ENCODE data around the gene GNAZ. TPM values are rescaled to one million over a fixed set of nuclear protein-coding genes. Genes with fewer than 3 reads are reported as not detected.

Gene GNAZ
- total and polyA plus RNA-seq, 2 donors (not counting 1 experiment from before 2014, with no cell fraction given) = 2.8 to 9.1 TPM

- CTCF ChIA-PET = interaction anchor here (1.2 kb wide), 1 partner anchor 57 kb away, joined by 3 read pairs; no protein-coding TSS in a partner anchor
- peaks cover 0 to 6% (median 0%) of the 10 kb centered on the region in 4 experiments for H3K27me3 ChIP-seq (replicated peaks in 1 of 4; ENCODE audit: control extremely low read depth in 1 of 4, control insufficient read depth in 3 of 4, insufficient read depth in 4 of 4, low read length in 3 of 4)
- no peak overlapping the region for H3K9ac ChIP-seq (ENCODE audit: low read length)
- WGBS (ENCODE audit: insufficient coverage) = 91% methylated on average over 9 of the region's 11 CpGs
- no peaks in the 10 kb centered on the region for H4K20me1 ChIP-seq (ENCODE audit: control insufficient read depth, insufficient read depth, low read length, poor library complexity, severe bottlenecking)
- Mint-ChIP-seq H3K27ac (peak overlapping the region; percentile 61), H3K4me3 (peak overlapping the region; percentile 37), H3K27me3 (no peaks in the 10 kb centered on the region), H3K4me1 (peaks cover 33% of the 10 kb centered on the region), H3K9me3 (ENCODE audit: insufficient read depth) (no peaks in the 10 kb centered on the region)
- H3K4me2 ChIP-seq (replicated peaks; ENCODE audit: low read depth, low read length, poor library complexity, severe bottlenecking) = no peak overlapping the region
- intact Hi-C loops (cut with micrococcal nuclease) = loop anchor here (5.0 kb wide), 2 partner anchors 70 to 1485 kb away; partner anchors contain the start of genes GUCD1, RSPH14 and SNRPD3
- no peaks in the 10 kb centered on the region for H3K36me3 ChIP-seq (replicated peaks in 1 of 2; ENCODE audit: control extremely low read depth in 1 of 2, control insufficient read depth in 1 of 2, extremely low read depth in 1 of 2, insufficient read depth in 2 of 2, low read length in 1 of 2)
- H3K4me3 ChIP-seq (ENCODE audit: control extremely low read depth in 1 of 5, extremely low read depth in 1 of 5, insufficient read depth in 1 of 5, low read depth in 2 of 5, low read length in 4 of 5) = no peak overlapping the region
- H3K27ac ChIP-seq (ENCODE audit: low read length in 2 of 2) = no peak overlapping the region
- H3K9me3 ChIP-seq (ENCODE audit: control extremely low read depth in 1 of 3, control insufficient read depth in 2 of 3, insufficient read depth in 1 of 3, low read length in 2 of 3) = no peaks in the 10 kb centered on the region
- TF ChIP-seq EZH2 (IDR thresholded peaks at IDR 0.05; ENCODE audit: borderline replicate concordance, insufficient read depth, low read depth, low read length, poor library complexity, severe bottlenecking) (no peak), CTCF (IDR thresholded peaks at IDR 0.05) (no peak)
- peaks cover 40% of the 10 kb centered on the region for H3K79me2 ChIP-seq (ENCODE audit: control insufficient read depth, insufficient read depth, low read length)
- POLR2A ChIA-PET = interaction anchor here (0.6 kb wide), 1 partner anchor 1245 kb away, joined by 3 read pairs; no protein-coding TSS in a partner anchor
- H2AFZ ChIP-seq (ENCODE audit: insufficient read depth, low read depth, low read length, poor library complexity, severe bottlenecking) = no peak overlapping the region
- DNase-seq = no peak
- H3K4me1 ChIP-seq (ENCODE audit: control insufficient read depth in 2 of 2, insufficient read depth in 2 of 2, low read length in 2 of 2) = peaks cover 15 to 40% of the 10 kb centered on the region in 2 donors
- ATAC-seq (ENCODE audit: low read depth) = no peak
Observed at GRCh38 chr22:23072077-23072910, 2.0 kb downstream of the GNAZ start.

All from B cell (primary cell).